ENCODE measurements around the gene FER. TPM values are rescaled to one million over a fixed set of nuclear protein-coding genes. Genes with fewer than 3 reads are reported as not detected.

Gene FER
- total RNA-seq, 2 experiments from 2014 or later = 9.0 to 9.8 TPM

GRCh38 chr5:108749128-108749861, 1.6 kb downstream of the FER start:
- CTCF ChIA-PET = interaction anchor here (1.7 kb wide), 1 partner anchor 107 kb away, joined by 4 read pairs; no protein-coding TSS in a partner anchor
- Mint-ChIP-seq H3K4me3 (peak overlapping the region; percentile 85), H3K36me3 (ENCODE audit: low read depth) (no peaks in the 10 kb centered on the region), H3K9me3 (no peaks in the 10 kb centered on the region), H3K27me3 (peaks cover 3% of the 10 kb centered on the region), H3K27ac (peak overlapping the region; percentile 83), H3K4me1 (ENCODE audit: low read depth) (peaks cover 27% of the 10 kb centered on the region)
- POLR2A ChIA-PET = interaction anchor here (0.6 to 4.3 kb wide), 3 partner anchors 20 to 660 kb away, joined by 3 to 29 read pairs (median 3); partner anchors contain the start of gene PJA2
- peak; percentile 5 for DNase-seq
- TF ChIP-seq, protein P1, sequence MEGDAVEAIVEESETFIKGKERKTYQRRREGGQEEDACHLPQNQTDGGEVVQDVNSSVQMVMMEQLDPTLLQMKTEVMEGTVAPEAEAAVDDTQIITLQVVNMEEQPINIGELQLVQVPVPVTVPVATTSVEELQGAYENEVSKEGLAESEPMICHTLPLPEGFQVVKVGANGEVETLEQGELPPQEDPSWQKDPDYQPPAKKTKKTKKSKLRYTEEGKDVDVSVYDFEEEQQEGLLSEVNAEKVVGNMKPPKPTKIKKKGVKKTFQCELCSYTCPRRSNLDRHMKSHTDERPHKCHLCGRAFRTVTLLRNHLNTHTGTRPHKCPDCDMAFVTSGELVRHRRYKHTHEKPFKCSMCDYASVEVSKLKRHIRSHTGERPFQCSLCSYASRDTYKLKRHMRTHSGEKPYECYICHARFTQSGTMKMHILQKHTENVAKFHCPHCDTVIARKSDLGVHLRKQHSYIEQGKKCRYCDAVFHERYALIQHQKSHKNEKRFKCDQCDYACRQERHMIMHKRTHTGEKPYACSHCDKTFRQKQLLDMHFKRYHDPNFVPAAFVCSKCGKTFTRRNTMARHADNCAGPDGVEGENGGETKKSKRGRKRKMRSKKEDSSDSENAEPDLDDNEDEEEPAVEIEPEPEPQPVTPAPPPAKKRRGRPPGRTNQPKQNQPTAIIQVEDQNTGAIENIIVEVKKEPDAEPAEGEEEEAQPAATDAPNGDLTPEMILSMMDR (IDR thresholded peaks at IDR 0.05) = peak; percentile 3
- intact Hi-C loops (cut with micrococcal nuclease) = loop anchor here (5.0 kb wide), 1 partner anchor 663 kb away; no protein-coding TSS in a partner anchor
- ATAC-seq = peak; percentile 22

GRCh38 chr5:108753331-108753730, 5.6 kb downstream of the FER start:
- Mint-ChIP-seq H3K4me1 (ENCODE audit: low read depth) (peaks cover 16% of the 10 kb centered on the region), H3K27me3 (no peaks in the 10 kb centered on the region), H3K36me3 (ENCODE audit: low read depth) (no peaks in the 10 kb centered on the region), H3K4me3 (no peak overlapping the region), H3K9me3 (no peaks in the 10 kb centered on the region), H3K27ac (no peak overlapping the region)
- intact Hi-C loops (cut with micrococcal nuclease) = no loop called here
- TF ChIP-seq, protein P1 (IDR thresholded peaks at IDR 0.05) = no peak
- CTCF ChIA-PET = no interaction called here
- ATAC-seq = no peak
- POLR2A ChIA-PET = no interaction called here
- no peak for DNase-seq

GRCh38 chr5:108753877-108754276, 6.2 kb downstream of the FER start:
- Mint-ChIP-seq H3K4me3 (no peak overlapping the region), H3K9me3 (no peaks in the 10 kb centered on the region), H3K36me3 (ENCODE audit: low read depth) (no peaks in the 10 kb centered on the region), H3K4me1 (ENCODE audit: low read depth) (peaks cover 16% of the 10 kb centered on the region), H3K27me3 (no peaks in the 10 kb centered on the region), H3K27ac (no peak overlapping the region)
- DNase-seq = no peak
- TF ChIP-seq, protein P1 (IDR thresholded peaks at IDR 0.05) = no peak
- ChIA-PET CTCF (no interaction called here), POLR2A (no interaction called here)
- intact Hi-C loops (cut with micrococcal nuclease) = no loop called here
- ATAC-seq = peak; percentile 45

- CTCF ChIA-PET = interaction anchor here (1.4 kb wide), 1 partner anchor 12 kb away, joined by 4 read pairs; no protein-coding TSS in a partner anchor
- Mint-ChIP-seq H3K27me3 (no peaks in the 10 kb centered on the region), H3K36me3 (ENCODE audit: low read depth) (peaks cover 4% of the 10 kb centered on the region), H3K27ac (no peak overlapping the region), H3K4me1 (ENCODE audit: low read depth) (peaks cover 23% of the 10 kb centered on the region), H3K4me3 (no peak overlapping the region), H3K9me3 (peaks cover 3% of the 10 kb centered on the region)
- POLR2A ChIA-PET = no interaction called here
- TF ChIP-seq, protein P1 (IDR thresholded peaks at IDR 0.05) = no peak
- DNase-seq (no peak), ATAC-seq (peak; percentile 30)
- intact Hi-C loops (cut with micrococcal nuclease) = no loop called here
Observed at GRCh38 chr5:108760512-108760911, 12.8 kb downstream of the FER start.

DNA sequence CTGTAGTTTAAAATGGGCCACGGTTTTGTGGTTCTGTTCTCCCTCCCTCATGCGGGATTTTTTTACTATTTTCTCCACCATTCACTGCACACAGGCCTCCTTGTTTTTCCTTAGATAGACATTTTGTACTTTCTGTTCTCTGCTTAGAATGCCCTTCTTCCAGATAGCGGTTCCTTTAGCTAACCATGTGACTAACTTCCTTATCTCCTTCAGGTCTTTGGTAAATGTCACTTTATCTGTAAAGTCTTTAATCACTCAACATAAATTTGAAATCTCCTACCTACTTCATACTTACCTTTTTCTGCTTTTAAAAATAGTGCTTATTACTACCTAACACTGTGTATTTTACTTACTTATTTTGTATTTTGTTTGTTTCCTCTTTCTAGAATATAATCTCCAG, 15.0 kb downstream of the FER start:
- CTCF ChIA-PET = no interaction called here
- H3K9me3 Mint-ChIP-seq = peaks cover 3% of the 10 kb centered on the region
- intact Hi-C loops (cut with micrococcal nuclease) = no loop called here
- H3K4me3 Mint-ChIP-seq = no peak overlapping the region
- H3K4me1 Mint-ChIP-seq (ENCODE audit: low read depth) = peaks cover 23% of the 10 kb centered on the region
- peaks cover 4% of the 10 kb centered on the region for H3K36me3 Mint-ChIP-seq (ENCODE audit: low read depth)
- no peak overlapping the region for H3K27ac Mint-ChIP-seq
- POLR2A ChIA-PET = no interaction called here
- TF ChIP-seq, protein P1 (IDR thresholded peaks at IDR 0.05) = no peak
- no peak for DNase-seq
- no peaks in the 10 kb centered on the region for H3K27me3 Mint-ChIP-seq
- ATAC-seq = no peak
